HL-60 (cell line): ENCODE measurements around the gene COL7A1.

ENCODE experiments used
- DNase-seq, 2 experiments: peaks; one replicate each; pipeline ENCODE4 v3.0.0-alpha.2; 2010 to 2020; ENCODE audit warnings: low read depth in 1 of 2, low spot score in 1 of 2
- H3K27ac ChIP-seq: fragments of 250-450 bp; sonication (Bioruptor Pico); replicated peaks from 2 replicates; pipeline ENCODE4 v1.5.1; 2020; ENCODE audit warnings: mild to moderate bottlenecking, moderate library complexity
- H3K27me3 ChIP-seq: fragments of 250-450 bp; sonication (Bioruptor Pico); 2 replicates; pipeline ENCODE4 v1.5.1; 2021; ENCODE audit warnings: mild to moderate bottlenecking, moderate library complexity; ENCODE audit not compliant: insufficient read depth, poor library complexity, severe bottlenecking
- H3K4me3 ChIP-seq: replicated peaks from 2 replicates; pipeline ENCODE4 v1.5.1; 2011; ENCODE audit warnings: mild to moderate bottlenecking, control low read depth, low read length; ENCODE audit not compliant: insufficient read depth
- CTCF ChIP-seq: IDR thresholded peaks from one replicate; pipeline ENCODE4 v1.5.1; 2011; ENCODE audit warnings: low read length, control low read depth, inconsistent platforms; ENCODE audit not compliant: insufficient read depth
- GABPA ChIP-seq: IDR thresholded peaks from 2 replicates; pipeline ENCODE4 v1.6.1; 2012; ENCODE audit warnings: low read depth
- POLR2AphosphoS5 ChIP-seq: IDR thresholded peaks from 2 replicates; pipeline ENCODE4 v1.6.1; 2012; ENCODE audit warnings: low read depth
- REST ChIP-seq: IDR thresholded peaks from 2 replicates; pipeline ENCODE4 v1.6.1; 2012; ENCODE audit warnings: low read depth; ENCODE audit not compliant: insufficient replicate concordance
- SPI1 ChIP-seq: IDR thresholded peaks from 2 replicates; pipeline ENCODE4 v1.6.1; 2012; ENCODE audit warnings: low read depth, mild to moderate bottlenecking, borderline replicate concordance

The COL7A1 gene

DNA sequence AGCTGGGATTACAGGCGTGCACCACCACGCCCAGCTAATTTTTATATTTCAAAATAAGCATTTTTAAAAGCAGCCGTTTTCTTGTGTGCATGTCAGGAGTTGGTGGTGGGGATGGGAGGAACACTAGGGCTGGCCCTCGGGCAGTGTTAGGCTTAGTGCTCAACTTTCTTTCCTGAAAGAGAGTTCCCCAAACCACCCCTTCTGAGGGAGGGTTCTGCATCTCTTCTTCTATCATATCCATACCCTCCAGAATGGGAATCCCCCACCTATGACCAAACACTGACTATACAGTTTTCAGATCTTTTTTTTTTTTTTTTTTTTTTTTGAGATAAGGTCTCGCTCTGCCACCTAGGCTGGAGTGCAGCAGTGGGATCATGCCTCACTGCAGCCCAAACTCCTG, 51.0 kb downstream of the COL7A1 start:
- no peak for TF ChIP-seq SPI1
- TF ChIP-seq GABPA, result no peak
- no peak for TF ChIP-seq POLR2AphosphoS5
- TF ChIP-seq CTCF, result no peak
- no peak for TF ChIP-seq REST
- Histone ChIP-seq H3K27me3 (no peaks in the 10 kb centered on the region), H3K4me3 (no peak overlapping the region), H3K27ac (no peak overlapping the region)
- DNase-seq, result no peak

- no peaks in the 10 kb centered on the region for H3K27me3 ChIP-seq
- H3K27ac ChIP-seq, result no peak overlapping the region
- DNase-seq, result peak; percentile 72 to 77
- TF ChIP-seq GABPA (0 out of 2 replicates have a peak, but pooled peaks have one; percentile 29), SPI1 (peak; percentile 87), POLR2AphosphoS5 (peak; percentile 97), REST (no peak)
- no peak overlapping the region for H3K4me3 ChIP-seq
Measured at GRCh38 chr3:48543271-48543866, 51.8 kb downstream of the COL7A1 start.

DNA sequence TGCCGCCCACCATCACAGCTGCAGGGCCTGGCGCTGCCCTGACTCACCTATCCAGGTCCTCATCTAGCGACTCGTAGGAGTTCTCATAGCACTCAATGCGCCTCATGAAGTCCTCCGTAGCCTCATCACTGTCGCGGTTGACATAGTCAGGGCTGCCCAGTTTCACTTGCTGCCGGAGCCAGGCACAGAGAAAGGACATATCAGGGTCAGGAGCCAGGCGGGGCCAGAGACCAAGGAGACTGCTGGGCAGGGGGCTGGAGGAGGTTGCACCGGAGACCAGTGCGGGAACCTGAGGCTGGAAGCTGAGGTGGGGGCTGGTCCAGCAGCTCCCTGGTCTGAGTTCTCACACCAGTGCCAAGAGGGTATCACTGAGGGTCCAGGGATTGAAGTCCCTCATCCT, 56.7 kb downstream of the COL7A1 start:
- Histone ChIP-seq H3K27ac (no peak overlapping the region), H3K4me3 (no peak overlapping the region), H3K27me3 (no peaks in the 10 kb centered on the region)
- DNase-seq, result no peak
- TF ChIP-seq POLR2AphosphoS5, result no peak
- TF ChIP-seq GABPA, result no peak
- no peak for TF ChIP-seq CTCF
- no peak for TF ChIP-seq SPI1
- no peak for TF ChIP-seq REST
